DOHH2 (cell line): ENCODE results near the gene DEPDC1.

ENCODE experiments used
- EZH2phosphoT487 ChIP-seq: fragments of 200-600 bp; sonication (generic); IDR thresholded peaks from 2 replicates; pipeline ENCODE4 v1.6.1; 2017; ENCODE audit warnings: borderline replicate concordance, mild to moderate bottlenecking, antibody characterized with exemption, low read length, moderate library complexity, mixed read lengths
- TF ChIP-seq, protein P1 (sequence below): fragments of 200-600 bp; sonication (generic); IDR thresholded peaks from one replicate; pipeline ENCODE4 v1.5.1; 2014; ENCODE audit warnings: antibody characterized with exemption, mild to moderate bottlenecking, low read depth, low read length; ENCODE audit not compliant: poor library complexity, severe bottlenecking

DNA sequence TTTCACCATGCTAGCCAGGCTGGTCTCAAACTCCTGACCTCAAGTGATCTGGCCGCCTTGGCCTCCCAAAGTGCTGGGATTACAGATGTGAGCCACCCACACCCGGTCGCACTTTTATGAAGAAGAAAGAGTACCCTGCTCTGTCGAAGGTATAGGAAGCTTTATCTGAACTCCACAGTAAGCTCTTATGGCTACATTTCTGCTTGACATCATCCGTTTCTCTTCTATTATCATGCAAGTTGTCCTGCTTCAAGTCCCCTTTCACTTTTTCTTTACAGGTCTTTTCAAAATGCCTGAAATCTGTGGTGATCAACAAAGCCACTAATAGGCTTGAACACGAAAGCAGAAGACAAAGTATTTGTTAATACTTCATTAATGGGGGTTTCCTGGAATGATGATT lies 51.2 kb downstream of the DEPDC1 start:
- TF ChIP-seq, protein P1, sequence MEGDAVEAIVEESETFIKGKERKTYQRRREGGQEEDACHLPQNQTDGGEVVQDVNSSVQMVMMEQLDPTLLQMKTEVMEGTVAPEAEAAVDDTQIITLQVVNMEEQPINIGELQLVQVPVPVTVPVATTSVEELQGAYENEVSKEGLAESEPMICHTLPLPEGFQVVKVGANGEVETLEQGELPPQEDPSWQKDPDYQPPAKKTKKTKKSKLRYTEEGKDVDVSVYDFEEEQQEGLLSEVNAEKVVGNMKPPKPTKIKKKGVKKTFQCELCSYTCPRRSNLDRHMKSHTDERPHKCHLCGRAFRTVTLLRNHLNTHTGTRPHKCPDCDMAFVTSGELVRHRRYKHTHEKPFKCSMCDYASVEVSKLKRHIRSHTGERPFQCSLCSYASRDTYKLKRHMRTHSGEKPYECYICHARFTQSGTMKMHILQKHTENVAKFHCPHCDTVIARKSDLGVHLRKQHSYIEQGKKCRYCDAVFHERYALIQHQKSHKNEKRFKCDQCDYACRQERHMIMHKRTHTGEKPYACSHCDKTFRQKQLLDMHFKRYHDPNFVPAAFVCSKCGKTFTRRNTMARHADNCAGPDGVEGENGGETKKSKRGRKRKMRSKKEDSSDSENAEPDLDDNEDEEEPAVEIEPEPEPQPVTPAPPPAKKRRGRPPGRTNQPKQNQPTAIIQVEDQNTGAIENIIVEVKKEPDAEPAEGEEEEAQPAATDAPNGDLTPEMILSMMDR: no peak
- TF ChIP-seq EZH2phosphoT487: no peak
